GM12873 (cell line): Measurements from ENCODE around the gene LRSAM1.

Experiments
- TF ChIP-seq, protein P1 (sequence below): IDR thresholded peaks from 2 replicates; pipeline ENCODE4 v1.5.1; 2012; ENCODE audit warnings: low read depth, mild to moderate bottlenecking, moderate library complexity, low read length, control low read depth; ENCODE audit not compliant: insufficient read depth; ENCODE audit errors: missing control alignments

LRSAM1 gene

DNA sequence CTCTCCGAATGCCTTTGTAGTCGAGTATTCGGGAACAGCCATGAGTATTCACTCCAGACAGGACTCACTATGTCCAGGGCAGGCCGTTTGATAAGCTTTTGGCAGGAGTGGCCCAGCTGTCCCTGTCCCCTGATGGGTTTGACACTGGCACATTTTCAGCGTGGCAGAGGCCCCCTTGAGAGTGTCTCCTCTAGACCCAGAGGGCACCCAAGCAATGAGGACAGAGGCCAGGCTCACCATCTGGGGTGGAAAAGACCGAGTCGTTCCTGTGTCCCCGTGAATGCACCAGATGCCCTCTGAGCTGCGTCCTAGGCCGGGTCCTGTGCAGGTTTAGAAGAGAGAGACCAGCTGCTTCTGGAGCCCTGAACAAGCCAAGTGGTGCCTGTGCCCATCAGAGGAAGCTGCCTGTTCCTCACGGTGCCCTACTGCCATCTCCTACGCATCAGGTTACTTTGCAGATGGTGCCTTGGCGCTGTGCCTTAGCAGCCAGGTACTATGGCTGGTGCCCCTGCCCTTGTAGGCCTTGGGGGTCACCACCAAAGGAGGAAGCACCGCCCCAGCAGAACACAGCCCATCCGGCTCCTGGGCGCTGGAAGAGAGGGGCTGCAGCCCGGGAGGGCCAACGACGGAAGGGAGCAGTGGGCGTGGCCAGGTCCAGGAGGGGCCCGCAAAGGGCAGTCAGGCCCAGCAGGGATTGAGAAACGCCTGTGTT, 42.4 kb downstream of the LRSAM1 start:
- TF ChIP-seq, protein P1, sequence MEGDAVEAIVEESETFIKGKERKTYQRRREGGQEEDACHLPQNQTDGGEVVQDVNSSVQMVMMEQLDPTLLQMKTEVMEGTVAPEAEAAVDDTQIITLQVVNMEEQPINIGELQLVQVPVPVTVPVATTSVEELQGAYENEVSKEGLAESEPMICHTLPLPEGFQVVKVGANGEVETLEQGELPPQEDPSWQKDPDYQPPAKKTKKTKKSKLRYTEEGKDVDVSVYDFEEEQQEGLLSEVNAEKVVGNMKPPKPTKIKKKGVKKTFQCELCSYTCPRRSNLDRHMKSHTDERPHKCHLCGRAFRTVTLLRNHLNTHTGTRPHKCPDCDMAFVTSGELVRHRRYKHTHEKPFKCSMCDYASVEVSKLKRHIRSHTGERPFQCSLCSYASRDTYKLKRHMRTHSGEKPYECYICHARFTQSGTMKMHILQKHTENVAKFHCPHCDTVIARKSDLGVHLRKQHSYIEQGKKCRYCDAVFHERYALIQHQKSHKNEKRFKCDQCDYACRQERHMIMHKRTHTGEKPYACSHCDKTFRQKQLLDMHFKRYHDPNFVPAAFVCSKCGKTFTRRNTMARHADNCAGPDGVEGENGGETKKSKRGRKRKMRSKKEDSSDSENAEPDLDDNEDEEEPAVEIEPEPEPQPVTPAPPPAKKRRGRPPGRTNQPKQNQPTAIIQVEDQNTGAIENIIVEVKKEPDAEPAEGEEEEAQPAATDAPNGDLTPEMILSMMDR, result no peak

DNA sequence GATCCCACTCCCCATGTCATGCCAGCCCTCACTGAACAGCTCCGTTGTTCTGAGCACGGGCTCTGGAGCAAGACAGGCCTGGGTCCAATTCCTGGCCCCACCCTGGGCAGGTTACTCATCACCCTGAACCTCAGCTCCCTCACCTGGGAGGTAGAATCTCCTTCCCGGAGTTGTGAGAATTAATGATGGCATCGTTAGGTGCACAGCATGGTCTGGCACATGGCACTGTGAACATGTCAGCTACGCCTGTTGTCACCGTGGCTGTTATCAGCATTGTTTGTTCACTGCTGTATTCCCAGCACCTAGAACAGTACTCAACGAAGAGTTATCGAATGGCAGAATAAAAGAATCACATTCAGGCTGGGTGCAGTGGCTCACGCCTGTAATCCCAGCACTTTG, 43.0 kb downstream of the LRSAM1 start:
- TF ChIP-seq, protein P1, result no peak

DNA sequence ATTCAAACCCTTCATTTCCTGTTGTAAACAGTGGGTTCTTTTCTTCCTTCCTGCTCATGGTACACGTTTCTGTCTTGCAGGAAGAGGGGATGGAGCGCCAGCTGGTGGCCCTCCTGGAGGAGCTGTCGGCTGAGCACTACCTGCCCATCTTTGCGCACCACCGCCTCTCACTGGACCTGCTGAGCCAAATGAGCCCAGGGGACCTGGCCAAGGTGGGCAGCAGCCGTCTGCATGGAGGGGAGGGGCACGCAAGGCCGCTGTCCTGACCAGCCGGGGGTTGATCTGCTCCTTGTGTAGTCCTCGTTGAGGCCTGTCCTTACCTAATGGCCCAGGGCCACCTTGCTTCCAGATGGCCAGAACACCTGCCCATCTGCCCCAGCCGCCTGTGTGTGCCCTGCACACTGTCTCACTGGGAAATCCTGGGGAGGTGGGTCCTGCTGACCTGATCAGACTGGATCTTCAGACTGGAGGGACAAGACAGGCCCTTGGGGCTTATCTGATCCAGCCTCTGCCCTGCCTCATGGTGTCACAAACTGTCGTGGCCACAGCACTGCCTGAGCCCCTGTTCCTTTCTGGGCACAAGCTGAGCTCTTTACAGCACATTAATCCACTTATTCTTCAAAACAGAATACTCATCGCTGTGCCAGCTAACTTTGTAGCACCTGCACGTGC, 44.7 kb downstream of the LRSAM1 start:
- TF ChIP-seq, protein P1, result no peak

DNA sequence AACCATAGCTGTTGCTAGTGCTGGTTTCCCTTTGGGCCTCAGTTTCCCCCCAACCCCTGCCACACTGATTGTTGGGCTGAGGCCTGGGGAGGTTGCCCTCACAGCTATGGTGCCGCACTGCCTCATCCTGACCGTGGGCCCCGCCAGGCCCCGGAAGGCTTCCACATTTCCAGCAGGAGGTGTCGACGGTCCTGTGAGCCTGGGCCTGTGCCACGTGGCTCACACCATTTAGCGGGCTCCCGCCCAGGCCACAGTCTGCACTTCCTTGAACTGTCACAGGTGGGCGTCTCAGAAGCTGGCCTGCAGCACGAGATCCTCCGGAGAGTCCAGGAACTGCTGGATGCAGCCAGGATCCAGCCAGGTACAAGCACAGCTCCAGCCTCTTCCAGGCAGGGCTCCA, 45.7 kb downstream of the LRSAM1 start:
- TF ChIP-seq, protein P1, result no peak

DNA sequence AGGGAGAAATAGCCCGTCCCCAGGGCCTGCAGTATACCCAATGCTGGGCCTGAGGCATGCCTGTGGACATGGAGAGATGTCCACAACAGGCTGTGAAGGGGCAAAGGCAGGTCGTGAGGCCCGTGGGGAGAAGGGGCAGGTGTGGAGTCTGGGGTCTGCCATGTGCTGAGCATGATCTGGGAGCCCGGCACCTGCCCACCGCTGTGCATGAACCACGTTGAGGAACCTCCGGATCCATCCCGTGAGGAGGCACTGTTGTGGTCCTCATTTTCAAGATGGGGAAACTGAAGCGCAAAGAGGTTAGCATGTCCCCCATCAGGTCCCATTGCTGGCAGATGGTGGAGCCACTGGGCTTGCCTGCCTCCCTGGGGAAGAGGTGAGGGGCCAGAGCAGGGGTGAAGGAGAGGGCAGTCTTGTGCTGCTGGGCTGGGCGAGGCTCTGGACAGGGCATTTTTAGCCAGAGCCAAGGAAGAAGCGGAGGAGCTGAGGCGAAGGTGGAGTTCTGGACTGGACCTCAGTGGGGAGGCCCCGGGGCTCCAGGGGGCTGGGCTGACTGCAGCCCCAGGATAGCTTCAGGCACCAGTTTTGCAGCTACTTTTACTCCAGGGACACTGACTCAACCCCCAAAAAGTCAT, 46.5 kb downstream of the LRSAM1 start:
- TF ChIP-seq, protein P1, result no peak

DNA sequence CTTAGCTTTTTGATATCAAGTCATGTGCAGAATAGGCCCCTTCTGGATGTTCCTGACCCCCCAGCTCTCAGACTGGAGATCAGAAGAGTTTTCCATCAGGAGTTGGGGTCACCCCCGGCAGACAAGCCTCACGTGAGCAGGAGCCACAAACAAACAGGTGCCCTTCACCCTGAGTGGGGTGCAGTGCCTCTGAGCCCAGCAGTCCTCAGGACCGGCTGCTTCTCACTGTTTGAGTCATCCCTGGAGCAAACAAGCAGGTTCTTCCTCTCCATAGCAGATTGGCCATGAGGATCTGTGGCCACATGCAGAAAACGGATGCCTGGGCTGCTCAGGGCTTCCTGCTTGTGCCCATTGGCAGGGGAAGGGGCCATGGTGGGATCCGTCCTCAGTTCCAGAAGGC, 47.0 kb downstream of the LRSAM1 start:
- TF ChIP-seq, protein P1, result no peak

DNA sequence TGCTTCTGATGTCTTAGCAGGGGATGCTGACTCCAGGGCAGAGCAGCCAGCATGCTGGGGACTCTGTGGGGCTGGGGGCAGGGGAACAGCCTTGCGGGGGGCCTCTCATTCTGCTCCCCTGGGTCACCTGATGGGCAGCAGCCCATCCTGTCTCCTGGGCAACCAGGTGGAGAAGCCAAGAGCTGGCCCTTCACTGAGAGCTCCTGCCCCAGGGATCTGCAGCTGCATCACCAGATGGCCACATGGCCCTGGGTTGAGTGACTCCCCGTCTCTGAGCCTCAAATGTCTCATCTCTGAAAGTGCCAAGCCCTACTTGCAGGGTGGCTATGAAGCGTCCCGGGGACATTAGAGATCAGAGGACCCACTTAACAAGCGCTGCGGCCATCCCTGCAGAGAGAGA, 49.1 kb downstream of the LRSAM1 start:
- TF ChIP-seq, protein P1, result no peak
